GF-D8 (cell line): ENCODE results near the gene CLK4.
"Not testable (repeated sequence)": the region's sequence is repeated elsewhere in the genome, so short reads cannot be mapped to it uniquely, and the experiment has no call there.

ENCODE experiments used
- DNase-seq: peaks from one replicate; lab custom pipeline; 2025; lab: John Stamatoyannopoulos, UW

Gene CLK4

DNA sequence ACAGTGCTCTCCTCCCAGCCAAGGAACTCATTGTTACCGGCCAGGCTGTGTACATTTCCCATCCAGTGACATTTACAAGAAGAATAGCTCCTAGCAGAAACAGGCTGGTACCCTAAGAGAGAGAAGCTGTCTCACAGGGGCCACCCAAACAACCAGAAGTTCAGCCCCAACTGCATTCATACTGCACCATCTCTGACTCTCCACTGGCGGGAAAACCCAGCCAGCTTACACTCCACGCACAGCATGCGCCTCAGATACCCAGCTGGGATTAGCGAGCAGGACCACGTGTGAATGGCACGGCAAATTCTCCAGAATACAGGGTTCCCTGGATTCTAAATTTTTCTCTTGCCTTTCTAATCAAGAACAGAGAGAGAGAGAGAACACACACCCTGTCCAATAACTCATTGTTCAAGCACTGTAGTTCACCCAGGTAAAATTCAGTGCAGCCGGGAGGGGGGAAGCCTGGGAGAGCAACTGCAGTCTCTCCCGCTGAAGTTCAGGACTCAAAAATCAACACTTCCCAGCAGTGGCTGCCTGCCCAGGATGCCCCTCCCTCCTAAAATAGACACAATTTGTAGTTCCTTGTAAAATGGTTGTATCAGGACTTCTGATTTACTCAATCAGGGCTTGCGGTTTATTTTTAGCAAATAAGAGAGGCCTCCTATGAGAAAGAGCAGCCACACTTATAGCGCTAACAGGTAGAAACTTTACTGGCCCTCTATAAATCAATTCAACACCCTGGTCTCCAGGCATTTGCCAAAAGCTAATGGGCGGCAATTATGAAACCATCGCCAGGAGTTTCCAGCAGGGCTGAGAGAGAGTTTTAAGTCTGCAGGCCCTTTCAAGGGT lies 38.9 kb downstream of the CLK4 start:
- no peak for DNase-seq

DNA sequence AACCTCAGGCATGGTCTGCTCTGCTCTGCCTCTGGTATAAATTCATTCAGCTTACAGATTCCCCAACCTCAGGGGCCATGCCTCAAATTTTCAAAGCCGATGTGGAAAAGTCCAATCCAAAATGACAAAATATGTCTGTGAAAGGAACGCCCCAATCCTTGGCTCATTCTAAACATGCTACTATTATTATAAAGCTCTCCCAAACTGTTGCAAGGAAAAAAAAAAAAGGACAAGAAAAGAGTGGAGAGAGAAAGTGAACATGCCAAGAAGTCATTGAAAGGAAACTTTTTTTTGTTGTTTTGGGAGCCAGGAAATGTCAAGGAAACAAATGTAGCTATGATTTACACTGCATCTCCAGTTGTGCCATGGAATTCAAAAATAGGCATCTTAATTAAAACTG lies 40.5 kb downstream of the CLK4 start:
- no peak for DNase-seq

DNA sequence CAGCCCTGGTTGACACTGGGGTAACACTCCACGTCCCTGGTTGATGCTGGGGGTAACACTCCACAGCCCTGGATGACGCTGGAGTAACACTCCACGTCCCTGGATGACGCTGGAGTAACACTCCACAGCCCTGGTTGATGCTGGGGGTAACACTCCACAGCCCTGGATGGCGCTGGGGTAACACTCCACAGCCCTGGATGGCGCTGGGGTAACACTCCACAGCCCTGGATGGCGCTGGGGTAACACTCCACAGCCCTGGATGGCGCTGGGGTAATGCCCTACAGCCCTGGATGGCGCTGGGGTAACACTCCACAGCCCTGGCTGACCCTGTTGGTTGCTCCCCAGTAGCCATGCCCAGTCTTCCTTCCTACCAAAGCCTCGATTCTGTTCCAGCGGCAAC lies 41.4 kb downstream of the CLK4 start:
- DNase-seq: not testable (repeated sequence)

DNA sequence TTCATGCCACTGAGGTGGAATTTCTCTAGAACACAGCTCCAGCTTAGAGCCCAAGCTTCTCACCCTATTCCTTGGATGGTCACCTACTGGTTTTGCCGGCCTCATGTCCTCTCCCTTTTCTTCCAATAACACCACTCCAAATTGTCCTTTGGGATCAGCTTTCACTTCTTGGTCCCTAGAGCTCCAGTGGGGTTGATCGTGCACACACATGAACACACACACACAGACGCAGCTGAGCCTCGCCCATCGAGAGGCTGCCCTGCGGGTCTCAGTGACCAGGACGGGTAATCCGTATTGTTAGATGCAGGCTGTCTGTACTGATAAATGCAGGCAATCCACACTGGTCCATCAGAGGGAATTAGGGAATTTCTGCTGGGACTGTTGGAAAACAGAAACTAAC lies 43.6 kb downstream of the CLK4 start:
- no peak for DNase-seq

DNA sequence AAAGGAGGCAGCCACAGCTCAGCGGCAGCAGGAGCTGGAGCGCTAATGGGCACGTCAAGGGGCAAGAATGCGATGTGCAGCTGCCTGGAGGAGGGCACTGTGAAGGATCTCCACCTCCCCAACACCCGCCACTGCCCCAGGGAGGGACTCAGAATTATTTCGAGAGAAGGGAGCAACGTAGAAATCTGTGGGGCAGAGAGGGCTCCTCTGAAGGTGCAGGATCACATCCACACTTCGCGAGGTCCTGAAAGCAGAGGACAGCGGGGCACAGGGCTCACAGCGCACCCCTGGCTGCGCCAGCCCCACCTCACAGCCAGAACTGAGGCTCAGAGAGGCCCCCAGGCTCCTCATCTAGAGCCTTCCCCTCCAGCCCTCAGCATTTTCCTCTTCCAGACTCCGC lies 44.6 kb downstream of the CLK4 start:
- DNase-seq: no peak

DNA sequence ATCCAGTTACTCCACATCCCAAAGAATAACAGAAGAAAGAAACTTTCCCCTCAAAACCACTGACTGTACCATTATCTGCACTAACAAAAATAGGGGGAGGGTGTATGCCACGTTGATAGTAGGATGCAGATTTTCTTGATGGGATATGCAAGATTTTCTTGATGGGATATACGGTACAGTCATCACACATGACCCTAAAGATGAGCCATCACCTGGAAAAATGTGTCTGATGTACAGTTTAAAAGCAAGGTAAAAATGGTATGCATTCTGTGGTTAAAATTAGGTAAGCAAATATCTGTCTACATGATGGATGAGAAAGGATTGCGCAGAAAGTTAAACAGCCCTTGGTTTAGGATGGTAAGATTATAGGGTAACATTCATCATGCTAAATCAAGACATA lies 45.2 kb downstream of the CLK4 start:
- DNase-seq: no peak

DNA sequence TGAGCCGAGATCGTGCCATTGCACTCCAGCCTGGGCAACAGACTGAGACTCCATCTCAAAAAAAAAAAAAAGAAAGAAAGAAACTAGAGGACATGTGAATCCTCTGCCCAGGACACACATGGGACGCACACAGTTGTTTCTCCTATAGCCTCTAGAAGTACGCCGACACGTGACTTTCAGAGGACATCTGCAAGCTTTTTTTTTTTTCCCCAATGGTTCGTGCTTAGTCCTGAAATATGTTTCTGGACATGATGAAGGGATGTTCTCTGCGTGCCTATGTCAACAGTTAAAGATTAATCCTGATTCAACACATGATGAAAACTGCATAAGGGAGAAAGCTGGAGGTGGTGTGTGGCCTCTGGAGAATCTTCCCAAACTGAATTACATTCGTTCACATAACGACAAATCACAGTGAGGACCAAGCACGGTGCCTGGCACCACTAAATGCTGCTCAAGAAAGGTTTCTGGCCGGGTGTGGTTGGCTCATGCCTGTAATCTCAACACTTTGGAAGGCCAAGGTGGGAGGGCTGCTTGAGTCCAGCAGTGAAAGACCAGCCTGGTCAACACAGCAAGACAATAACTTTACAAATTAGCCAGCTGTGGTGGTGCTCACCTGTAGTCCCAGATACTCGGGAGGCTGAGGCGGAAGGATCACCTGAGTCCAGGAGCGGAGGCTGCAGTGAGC lies 46.4 kb downstream of the CLK4 start:
- DNase-seq: no peak

DNA sequence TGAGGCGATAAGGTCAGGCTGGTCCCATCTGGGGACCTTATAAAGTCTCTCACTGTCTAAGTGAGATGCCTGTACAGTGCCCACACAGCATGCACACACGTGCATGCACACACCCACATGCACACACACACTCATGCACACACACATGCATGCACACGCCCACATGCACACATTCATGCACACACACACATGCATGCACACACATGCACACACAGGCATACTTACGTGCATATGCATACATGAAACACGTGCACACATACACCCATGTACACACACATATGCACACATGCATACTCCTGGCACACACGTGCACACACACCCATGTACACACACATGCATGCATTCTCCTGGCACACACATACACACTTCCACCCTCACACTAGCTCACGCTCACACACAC lies 48.9 kb downstream of the CLK4 start:
- DNase-seq: no peak

DNA sequence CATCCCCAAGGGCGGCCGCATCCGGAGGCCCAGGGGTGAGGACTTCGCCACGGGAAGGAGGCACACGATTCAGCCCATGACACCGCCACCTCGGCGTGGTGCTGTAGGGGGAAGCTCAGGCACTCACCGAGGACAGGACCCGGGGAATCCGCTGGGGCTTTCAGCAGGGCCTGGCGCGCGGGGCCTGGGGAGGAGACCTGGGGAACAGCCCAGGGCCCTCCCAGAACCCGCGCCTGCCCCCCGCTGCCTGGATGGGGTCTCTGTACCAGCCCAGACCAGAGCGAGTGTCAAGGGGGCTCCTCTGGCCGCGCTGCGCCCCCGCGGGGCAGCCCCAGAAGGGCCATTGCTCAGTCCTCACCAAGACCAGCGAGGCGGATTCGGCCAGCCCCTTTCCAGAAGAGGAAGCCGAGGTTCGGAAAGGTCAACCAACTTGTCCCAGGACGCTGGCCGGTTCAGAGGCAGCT lies 49.4 kb downstream of the CLK4 start:
- no peak for DNase-seq

DNA sequence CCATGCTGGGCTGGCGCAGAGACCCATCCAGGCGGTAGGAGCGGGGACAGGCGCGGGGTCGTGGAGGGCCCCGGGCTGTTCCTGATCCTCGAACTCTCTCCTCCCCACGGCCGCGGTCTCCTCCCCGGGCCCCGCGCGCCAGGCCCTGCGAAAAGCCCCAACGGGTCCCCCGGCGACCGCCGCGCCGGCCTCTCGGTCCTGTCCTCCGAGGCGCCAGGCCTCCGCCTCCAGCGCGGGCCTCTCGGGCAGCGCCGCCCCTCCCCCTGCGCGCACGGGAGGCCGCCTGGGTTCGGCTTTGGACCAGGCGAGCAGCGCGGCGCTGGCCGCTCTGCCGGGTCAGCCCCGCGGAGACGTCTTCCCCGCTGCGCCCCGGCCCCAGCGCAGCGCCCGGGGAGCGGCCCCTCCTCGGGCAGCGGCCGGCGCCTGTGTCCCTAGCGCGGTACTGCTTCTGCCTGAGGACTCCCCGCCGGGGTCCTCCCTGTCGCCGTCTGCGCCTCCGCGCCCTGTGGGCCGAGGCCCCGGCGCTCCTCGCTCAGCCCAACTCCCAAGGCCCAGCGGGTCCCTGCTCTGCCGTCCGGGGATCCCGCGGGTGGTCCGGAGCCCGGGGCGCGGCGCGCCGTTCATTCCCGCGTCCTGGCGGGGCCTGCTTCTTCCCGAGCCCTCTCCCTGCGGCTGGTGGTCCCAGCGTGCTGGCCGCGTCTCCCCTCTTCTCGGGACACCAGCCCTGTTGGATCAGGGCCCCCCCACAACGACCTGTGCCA lies 50.1 kb downstream of the CLK4 start:
- no peak for DNase-seq

DNA sequence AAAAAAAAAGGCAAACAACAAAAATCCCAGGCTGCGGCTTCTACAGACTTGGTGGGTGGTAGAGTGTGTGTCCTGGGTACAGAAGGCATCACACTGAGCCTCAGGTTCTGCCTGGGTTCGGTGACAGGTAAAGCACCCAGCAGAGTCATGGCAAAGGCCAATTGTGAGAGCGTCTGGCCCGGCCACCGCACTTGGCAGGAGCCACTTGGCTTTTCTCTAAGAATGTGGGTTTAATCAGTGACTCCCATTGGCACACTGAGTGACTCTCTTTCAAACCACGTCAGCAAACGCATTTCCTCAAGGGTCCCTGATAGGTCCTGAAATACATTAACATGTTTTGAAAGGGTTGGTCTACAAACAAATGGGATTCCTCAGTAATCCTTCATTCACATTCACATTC lies 53.6 kb downstream of the CLK4 start:
- DNase-seq: no peak

DNA sequence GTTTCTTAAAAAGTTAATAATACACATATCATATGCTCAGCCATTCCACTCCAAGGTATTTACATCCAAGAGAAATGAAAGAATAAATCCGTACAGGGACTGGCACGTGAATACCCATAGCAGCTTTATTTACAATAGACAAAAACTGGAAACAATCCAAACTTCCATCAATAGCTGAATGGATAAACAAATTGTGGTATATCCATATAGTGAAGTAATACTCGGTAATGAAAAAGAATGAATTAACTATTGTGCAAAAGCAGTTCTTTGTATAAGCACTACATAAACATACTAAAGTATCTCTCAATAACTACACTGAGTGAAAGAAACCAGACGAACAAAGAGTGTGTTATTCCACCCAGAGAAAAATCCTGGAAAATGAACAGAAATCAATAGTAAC lies 54.2 kb downstream of the CLK4 start:
- no peak for DNase-seq

DNA sequence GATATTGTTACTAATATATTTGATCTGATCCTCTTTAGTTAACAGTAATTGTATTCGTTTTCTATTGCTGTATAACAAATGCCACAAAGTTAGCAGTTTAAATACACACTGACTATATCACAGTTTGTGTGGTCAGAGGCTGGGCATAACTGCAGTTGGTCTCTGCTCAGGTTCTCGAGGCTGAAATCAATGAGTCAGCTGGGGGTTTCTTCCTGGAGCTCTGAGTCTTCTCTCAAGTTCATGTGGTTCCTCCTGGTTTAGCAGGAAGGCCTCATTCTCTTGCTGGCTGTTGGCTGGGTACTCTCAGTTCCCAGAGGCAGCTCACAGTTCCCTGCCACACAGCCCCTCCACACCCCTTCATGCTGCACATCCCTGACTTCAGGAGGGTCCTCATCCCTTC lies 57.4 kb downstream of the CLK4 start:
- no peak for DNase-seq

DNA sequence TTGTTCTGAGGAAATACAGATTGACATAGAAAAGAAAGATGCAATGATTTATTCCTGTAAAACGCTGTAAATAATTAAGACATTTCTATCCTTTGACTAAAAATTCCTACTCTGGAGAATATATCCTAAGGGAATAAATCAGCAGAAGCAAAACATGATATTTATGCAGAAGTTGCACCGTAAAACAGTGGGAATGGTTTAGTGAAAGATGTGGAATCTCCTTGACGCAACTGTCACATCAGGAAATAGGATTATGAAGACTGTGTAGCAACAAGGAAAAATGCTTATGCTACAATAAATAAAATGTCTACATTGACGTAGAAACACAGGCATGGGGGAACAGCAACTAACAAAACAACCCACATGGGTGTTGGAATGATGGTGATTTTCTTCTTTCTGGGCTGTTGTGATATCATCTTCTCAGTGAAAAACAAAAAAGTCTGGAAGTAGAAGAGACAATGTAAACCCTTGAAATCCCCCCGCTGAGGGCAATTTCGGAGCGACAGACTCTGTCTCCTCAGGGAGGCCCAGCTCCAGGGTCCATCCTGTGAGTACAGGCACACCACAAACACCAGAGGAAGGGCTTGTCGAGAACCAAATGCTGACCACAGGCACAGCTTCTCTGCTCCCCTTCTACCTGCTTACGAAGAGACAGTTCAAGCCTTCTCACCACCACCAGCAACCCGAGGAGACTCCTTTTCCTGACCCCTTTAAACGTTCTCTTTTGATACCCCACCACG lies 61.9 kb downstream of the CLK4 start:
- DNase-seq: no peak

DNA sequence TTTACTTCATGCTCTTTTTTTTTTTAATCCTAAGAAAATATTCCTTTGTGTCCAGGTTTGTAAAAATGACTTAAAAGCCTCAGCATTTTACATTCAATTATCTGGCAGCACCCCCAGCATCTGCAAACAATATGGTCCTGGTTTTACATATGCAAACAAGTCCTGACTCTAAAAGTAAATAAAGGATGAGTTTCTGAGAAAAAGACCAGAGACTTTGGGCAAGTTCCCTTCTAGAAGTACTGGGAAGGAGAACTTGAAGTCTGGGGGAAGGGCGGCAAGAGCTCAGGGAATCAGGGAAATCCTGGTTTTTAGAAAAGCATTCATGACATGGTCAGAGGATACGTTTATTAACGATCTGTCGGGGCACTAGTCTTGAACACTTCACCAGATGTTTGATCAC lies 62.5 kb downstream of the CLK4 start:
- no peak for DNase-seq

DNA sequence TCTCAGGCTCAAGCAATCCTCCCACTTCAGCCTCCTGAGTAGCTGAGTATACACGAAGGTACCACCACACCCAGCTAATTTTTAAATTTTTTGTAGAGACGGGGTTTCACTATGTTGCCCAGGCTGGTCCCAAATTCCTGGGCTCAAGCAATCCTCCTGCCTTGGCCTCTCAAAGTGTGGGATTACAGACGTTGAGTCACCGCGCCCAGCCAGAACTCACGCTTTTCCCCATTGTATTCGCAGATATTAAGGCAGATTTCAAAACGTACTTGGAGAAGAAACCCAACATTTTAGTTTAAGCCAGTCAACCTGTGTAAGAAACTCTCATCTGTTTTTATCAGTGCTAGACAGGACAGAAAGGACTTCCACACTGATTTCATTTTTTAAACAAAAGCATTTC lies 63.2 kb downstream of the CLK4 start:
- DNase-seq: no peak

DNA sequence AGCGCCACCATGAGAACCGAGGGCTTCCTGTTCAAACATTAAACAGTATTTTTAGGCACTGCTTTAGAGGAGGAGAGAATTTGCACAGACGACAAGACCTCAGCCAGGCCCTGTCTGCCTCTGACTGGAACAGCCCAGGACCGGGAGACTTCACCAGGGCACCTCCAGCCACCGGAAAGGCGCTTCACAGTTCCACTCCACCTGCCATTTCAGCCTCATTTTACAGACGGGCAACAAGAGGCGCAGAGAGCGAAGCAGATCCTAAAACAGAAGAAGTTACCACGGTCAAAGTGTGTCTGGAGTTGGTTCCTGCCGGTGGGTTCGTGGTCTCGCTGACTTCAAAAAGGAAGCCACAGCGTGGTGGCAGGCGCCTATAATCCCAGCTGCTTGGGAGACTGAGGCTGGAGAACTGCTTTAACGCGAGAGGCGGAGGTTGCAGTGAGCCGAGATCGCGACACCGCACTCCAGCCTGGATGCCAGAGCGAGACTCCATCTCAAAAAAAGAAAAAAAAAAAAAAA lies 65.0 kb downstream of the CLK4 start:
- DNase-seq: no peak

DNA sequence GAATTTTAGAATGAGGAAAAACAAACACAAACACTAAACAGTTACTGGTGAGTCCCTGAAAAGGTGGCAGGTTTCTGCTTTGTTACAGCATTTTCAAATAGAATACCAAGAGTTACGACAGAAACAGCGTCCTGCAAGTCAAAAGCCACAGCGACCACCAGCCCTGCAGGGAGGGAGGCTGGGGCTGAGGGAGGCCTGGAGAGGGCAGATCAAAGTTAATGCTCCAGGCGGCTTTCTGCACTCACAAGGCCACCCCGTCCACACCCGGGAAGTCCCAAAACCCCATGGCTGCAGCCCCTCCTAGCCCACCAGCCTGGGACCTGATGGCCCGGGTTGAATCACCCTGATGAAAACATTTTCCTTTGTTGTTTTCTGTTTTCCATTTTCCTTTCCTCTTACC lies 65.9 kb downstream of the CLK4 start:
- DNase-seq: no peak

DNA sequence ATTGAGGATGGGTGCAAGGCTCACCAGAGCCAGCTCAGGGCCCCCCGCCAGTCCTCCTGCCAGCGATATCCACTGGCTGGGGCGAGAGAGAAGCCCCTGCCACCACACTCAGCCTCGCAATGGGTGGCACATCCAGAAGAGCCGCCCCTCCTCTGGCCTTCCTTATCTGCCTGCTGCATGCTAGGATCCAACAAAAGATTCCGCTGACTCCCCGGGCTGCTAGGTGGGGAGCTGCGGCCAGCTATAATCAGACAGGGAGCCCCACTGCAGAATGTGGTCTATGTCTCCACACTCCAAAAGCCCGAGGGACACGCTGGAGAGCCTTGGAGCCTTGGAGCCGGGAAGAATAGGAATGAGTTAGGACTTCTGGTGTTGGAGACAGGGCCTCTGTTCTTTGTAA lies 69.4 kb downstream of the CLK4 start:
- DNase-seq: no peak

DNA sequence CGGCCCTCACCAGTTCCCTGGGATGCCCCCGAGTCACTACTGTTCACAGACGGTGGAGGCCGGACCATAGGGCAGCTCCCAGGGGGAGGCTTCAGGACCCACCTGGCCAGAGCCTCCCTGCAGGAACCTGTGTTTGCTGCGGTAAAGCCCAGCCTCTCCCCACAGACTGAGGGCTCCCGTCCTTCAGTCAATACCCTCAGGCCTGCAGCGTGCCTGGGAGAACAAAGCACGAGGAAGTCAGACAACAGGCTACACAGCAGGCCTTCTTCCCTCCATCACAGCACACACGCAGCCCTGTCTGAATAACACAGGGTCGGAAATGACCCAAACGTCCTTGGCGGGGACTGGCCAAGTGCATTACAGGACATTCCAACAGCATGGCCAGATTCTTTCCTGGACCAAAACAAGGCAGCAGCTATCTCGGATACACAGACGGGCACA lies 71.1 kb downstream of the CLK4 start:
- no peak for DNase-seq

DNA sequence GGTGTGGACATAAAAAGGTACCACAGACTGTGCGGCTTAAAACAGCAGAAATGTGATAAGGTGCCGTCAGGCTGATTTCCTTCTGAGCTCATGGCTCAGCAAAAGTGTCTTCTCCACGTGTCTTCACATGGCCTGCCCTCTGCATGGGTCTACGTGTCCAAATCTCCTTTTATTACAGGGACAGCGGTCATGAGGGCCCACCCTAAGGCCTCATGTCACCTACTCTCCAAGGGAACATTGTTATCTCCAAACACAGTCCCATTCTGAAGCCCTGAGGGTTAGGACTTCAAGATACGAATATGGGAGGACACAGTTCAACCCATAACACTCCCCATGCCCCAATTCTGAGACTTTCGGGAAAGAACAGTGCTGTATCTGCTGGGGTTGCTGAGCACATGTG lies 71.8 kb downstream of the CLK4 start:
- no peak for DNase-seq

DNA sequence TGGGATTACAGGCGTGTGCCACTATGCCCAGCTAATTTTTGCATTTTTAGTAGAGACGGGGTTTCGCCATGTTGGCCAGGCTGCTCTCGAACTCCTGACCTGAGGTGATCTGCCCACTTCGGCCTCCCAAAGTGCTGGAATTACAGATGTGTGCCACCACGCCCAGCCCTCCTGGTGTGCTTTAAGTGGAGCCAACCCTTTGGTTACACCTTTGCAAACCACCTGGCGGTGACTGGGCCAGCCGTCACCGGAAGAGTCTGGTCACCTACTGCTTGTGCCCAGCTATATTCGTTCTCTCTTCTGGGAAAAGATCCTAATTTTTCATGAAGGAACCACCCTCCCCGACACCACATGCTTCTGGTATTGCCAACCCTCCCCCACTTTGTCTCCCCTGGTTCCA lies 72.5 kb downstream of the CLK4 start:
- no peak for DNase-seq
